Thymus (tissue), 11 donors: ENCODE data around the gene FAS. TPM values are rescaled to one million over a fixed set of nuclear protein-coding genes. Genes with fewer than 3 reads are reported as not detected.
"Not testable (repeated sequence)": the region's sequence is repeated elsewhere in the genome, so short reads cannot be mapped to it uniquely, and the experiment has no call there.

Experiments used
- DNase-seq, 9 donors: peaks; one replicate each; pipeline ENCODE4 v3.0.0-alpha.2; 2013; ENCODE audit warnings: low spot score in 9 of 9, low read depth in 6 of 9, missing footprints in 1 of 9
- H3K27ac ChIP-seq, 2 donors: one replicate each; pipeline ENCODE4 v1.5.1; 2013; ENCODE audit warnings: control low read depth in 1 of 2, low read depth in 1 of 2, low read length in 1 of 2, mild to moderate bottlenecking in 1 of 2, moderate library complexity in 1 of 2
- H3K27me3 ChIP-seq, 2 donors: one replicate each; pipeline ENCODE4 v1.5.1; 2013; ENCODE audit warnings: low read length in 1 of 2; ENCODE audit not compliant: control insufficient read depth in 2 of 2, insufficient read depth in 1 of 2
- H3K36me3 ChIP-seq, 2 donors: one replicate each; pipeline ENCODE4 v1.5.1; 2013; ENCODE audit warnings: low read length in 1 of 2, mild to moderate bottlenecking in 1 of 2, moderate library complexity in 1 of 2; ENCODE audit not compliant: control insufficient read depth in 2 of 2, insufficient read depth in 2 of 2
- H3K4me1 ChIP-seq, 2 donors: one replicate each; pipeline ENCODE4 v1.5.1; 2013; ENCODE audit warnings: low read length in 2 of 2; ENCODE audit not compliant: control insufficient read depth in 2 of 2, insufficient read depth in 2 of 2
- H3K4me3 ChIP-seq, 2 donors: one replicate each; pipeline ENCODE4 v1.5.1; 2013; ENCODE audit warnings: low read length in 2 of 2, control low read depth in 1 of 2, mild to moderate bottlenecking in 1 of 2
- H3K9me3 ChIP-seq, 2 donors: one replicate each; pipeline ENCODE4 v1.5.1; 2013; ENCODE audit warnings: low read length in 1 of 2, mild to moderate bottlenecking in 1 of 2; ENCODE audit not compliant: control insufficient read depth in 2 of 2, insufficient read depth in 1 of 2
- WGBS: extraction: QIAGEN DNeasy Blood & Tissue Kit; methylation state at CpG from one replicate; pipeline ENCODE4 v1.1.7; 2013; 5-methylcytosine and 5-hydroxymethylcytosine counted together
- polyA plus RNA-seq: library from polyadenylated mRNA; stranded (reverse); fragments of 200-250 nt; gene quantifications from one replicate; pipeline ENCODE4 v1.2.3, GENCODE V29; 2013
- total RNA-seq: library from RNA; stranded (reverse); fragments of 120-200 nt; gene quantifications from one replicate; pipeline ENCODE4 v1.2.4, GENCODE V29; 2013
- donor health status: healthy.

Gene FAS
- total and polyA plus RNA-seq, 2 donors = 31.6 to 36.8 TPM

- H3K9me3 ChIP-seq = no peaks in the 10 kb centered on the region
- no peak overlapping the region for H3K4me3 ChIP-seq
- H3K27me3 ChIP-seq = no peaks in the 10 kb centered on the region
- H3K36me3 ChIP-seq = peaks cover 0 to 6% of the 10 kb centered on the region in 2 donors
- no peak for DNase-seq
- H3K4me1 ChIP-seq = peaks cover 0 to 19% of the 10 kb centered on the region in 2 donors
- 91% methylated on average over 2 of the region's 2 CpGs for WGBS
- no peak overlapping the region for H3K27ac ChIP-seq
Measured at GRCh38 chr10:89003344-89003743, 12.7 kb downstream of the FAS start.

DNA sequence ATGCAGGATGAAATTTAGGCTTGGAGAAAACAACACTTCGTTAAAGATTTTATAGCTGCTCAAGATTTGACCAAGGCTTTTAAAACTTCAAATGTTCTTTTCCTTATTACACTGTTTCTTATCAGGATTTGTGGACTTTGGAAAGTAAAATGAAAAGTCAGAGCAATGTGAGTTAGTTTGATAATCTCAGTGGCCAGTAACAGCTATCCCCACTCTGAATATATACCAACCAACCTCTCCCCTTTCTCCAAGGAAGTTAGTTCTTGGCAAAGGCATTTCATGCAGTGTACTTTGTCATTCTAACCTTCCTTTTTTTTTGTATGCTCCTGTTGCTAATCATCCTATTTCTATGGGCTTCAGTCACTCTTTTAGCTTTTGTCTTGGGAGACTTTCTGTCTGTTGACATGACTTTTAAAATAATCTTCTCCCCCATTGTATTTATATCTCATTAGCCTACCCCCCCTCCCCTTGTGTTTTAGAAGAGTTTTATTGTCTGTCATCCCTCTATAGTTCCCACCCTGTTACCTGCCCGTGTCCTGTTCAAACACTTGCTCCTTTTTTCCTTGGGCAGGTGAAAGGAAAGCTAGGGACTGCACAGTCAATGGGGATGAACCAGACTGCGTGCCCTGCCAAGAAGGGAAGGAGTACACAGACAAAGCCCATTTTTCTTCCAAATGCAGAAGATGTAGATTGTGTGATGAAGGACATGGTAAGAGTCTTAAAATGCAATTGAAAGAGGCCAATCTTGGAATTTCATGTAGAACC lies 16.7 kb downstream of the FAS start:
- 66% methylated on average over 3 of the region's 3 CpGs for WGBS
- Histone ChIP-seq H3K4me1 (peaks cover 0 to 5% of the 10 kb centered on the region in 2 donors), H3K27ac (no peak overlapping the region), H3K9me3 (no peaks in the 10 kb centered on the region), H3K4me3 (no peak overlapping the region), H3K36me3 (peaks cover 0 to 18% of the 10 kb centered on the region in 2 donors), H3K27me3 (no peaks in the 10 kb centered on the region)
- DNase-seq = no peak

- peaks cover 0 to 21% of the 10 kb centered on the region in 2 donors for H3K9me3 ChIP-seq
- WGBS = 92% methylated on average over 15 of the region's 15 CpGs
- DNase-seq, H3K27me3 ChIP-seq, H3K4me1 ChIP-seq, H3K4me3 ChIP-seq, H3K36me3 ChIP-seq, H3K27ac ChIP-seq: not testable (repeated sequence)
Measured at GRCh38 chr10:89018700-89019346, 28.2 kb downstream of the FAS start.

GRCh38 chr10:89019569-89020327 lies 29.1 kb downstream of the FAS start:
- Histone ChIP-seq H3K36me3 (peaks cover 2 to 4% of the 10 kb centered on the region in 2 donors), H3K9me3 (peaks cover 0 to 21% of the 10 kb centered on the region in 2 donors), H3K4me3 (no peak overlapping the region), H3K27me3 (no peaks in the 10 kb centered on the region), H3K4me1 (no peaks in the 10 kb centered on the region), H3K27ac (no peak overlapping the region)
- 93% methylated on average over 2 of the region's 2 CpGs for WGBS
- no peak for DNase-seq

GRCh38 chr10:89021526-89021925 lies 30.9 kb downstream of the FAS start:
- not testable (repeated sequence) for H3K4me1 ChIP-seq, H3K27me3 ChIP-seq, DNase-seq, H3K4me3 ChIP-seq, H3K27ac ChIP-seq, H3K36me3 ChIP-seq
- H3K9me3 ChIP-seq = peaks cover 0 to 21% of the 10 kb centered on the region in 2 donors
- WGBS = 98% methylated on average over 6 of the region's 6 CpGs

DNA sequence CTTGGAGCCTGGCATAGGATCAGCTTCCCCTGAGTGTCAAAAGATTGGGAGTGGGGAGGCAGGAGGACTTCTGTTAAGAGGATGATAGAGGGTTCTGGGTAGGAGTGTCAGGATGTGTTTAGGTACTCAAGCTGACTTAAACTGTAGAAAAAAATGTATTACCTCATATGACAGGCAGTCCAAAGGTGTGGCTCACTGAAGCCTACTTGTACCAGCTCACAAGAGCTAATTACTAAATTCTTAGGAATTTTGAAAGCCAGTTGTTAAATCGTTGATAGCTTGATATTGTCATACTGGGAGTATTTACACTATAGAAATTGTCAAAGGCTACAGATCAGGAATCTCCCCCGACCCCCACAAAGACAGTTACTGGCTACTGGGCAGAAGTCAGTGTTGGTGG lies 32.1 kb downstream of the FAS start:
- Histone ChIP-seq H3K27me3 (no peaks in the 10 kb centered on the region), H3K27ac (no peak overlapping the region), H3K4me1 (no peaks in the 10 kb centered on the region), H3K36me3 (peaks cover 0 to 4% of the 10 kb centered on the region in 2 donors), H3K9me3 (peaks cover 0 to 21% of the 10 kb centered on the region in 2 donors), H3K4me3 (no peak overlapping the region)
- 95% methylated on average over 2 of the region's 2 CpGs for WGBS
- DNase-seq = no peak

DNA sequence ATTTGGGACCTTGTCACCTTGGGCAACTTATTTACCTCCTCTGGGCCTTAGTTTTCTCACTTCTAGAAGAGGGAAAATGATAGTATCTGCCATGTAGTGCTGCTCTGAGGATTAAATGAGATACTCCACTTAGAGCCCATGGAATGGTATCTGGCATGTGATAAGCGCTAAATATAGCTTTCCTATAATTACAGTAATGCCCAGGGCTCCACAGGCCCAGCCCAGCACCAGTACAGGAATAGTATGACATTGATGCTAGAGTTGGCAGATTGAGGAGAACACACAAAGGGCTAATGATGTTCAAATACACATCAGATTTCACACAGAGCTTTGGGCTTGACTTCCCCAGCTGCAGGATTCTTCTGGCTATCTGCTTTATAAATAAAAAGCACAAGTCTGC lies 34.9 kb downstream of the FAS start:
- peaks cover 0 to 5% of the 10 kb centered on the region in 2 donors for H3K9me3 ChIP-seq
- WGBS = 55% methylated on average over 1 of the region's 1 CpG
- H3K4me1 ChIP-seq = peaks cover 0 to 2% of the 10 kb centered on the region in 2 donors
- no peak overlapping the region for H3K4me3 ChIP-seq
- H3K27me3 ChIP-seq = no peaks in the 10 kb centered on the region
- no peaks in the 10 kb centered on the region for H3K36me3 ChIP-seq
- no peak overlapping the region for H3K27ac ChIP-seq
- no peak for DNase-seq

GRCh38 chr10:89029181-89029580 lies 38.6 kb downstream of the FAS start:
- Histone ChIP-seq H3K4me1 (peaks cover 0 to 11% of the 10 kb centered on the region in 2 donors), H3K27ac (no peak overlapping the region), H3K9me3 (no peaks in the 10 kb centered on the region), H3K4me3 (no peak overlapping the region), H3K36me3 (no peaks in the 10 kb centered on the region), H3K27me3 (no peaks in the 10 kb centered on the region)
- 97% methylated on average over 2 of the region's 2 CpGs for WGBS
- no peak for DNase-seq
